Mesodermal cell (in vitro differentiated cells): ENCODE results near the gene APOL4.
"Not testable (repeated sequence)": the region's sequence is repeated elsewhere in the genome, so short reads cannot be mapped to it uniquely, and the experiment has no call there.

Experiments
- H3K27ac ChIP-seq: 2 replicates; pipeline ENCODE4 v1.7.0; 2013; ENCODE audit warnings: mild to moderate bottlenecking, low read depth, low read length, moderate library complexity; ENCODE audit not compliant: severe bottlenecking
- H3K36me3 ChIP-seq: 2 replicates; pipeline ENCODE4 v1.7.1; 2013; ENCODE audit warnings: mild to moderate bottlenecking, low read length, moderate library complexity; ENCODE audit not compliant: control insufficient read depth, insufficient read depth
- H3K4me1 ChIP-seq: one replicate; pipeline ENCODE4 v1.7.1; 2013; ENCODE audit warnings: mild to moderate bottlenecking, low read length; ENCODE audit not compliant: insufficient read depth, control insufficient read depth, poor library complexity, severe bottlenecking
- H3K4me3 ChIP-seq: 2 replicates; pipeline ENCODE4 v1.7.0; 2013; ENCODE audit warnings: low read length, control low read depth, mild to moderate bottlenecking; ENCODE audit not compliant: insufficient read depth, poor library complexity, severe bottlenecking; ENCODE audit errors: extremely low read depth
- H3K9me3 ChIP-seq: 2 replicates; pipeline ENCODE4 v1.7.1; 2013; ENCODE audit warnings: mild to moderate bottlenecking, low read length, moderate library complexity; ENCODE audit not compliant: control insufficient read depth
- WGBS, 2 experiments: methylation state at CpG; one replicate each; pipeline ENCODE4 v1.1.5; 2013; ENCODE audit warnings: missing lambda C conversion rate in 2 of 2; ENCODE audit not compliant: insufficient coverage in 2 of 2; 5-methylcytosine and 5-hydroxymethylcytosine counted together

Gene APOL4

GRCh38 chr22:36238373-36239149 is 37.0 kb upstream of the APOL4 start:
- Histone ChIP-seq H3K27ac (peak overlapping the region; percentile 29), H3K4me1 (peaks cover 9% of the 10 kb centered on the region), H3K9me3 (no peaks in the 10 kb centered on the region), H3K36me3 (no peaks in the 10 kb centered on the region), H3K4me3 (peak overlapping the region; percentile 28)
- 81 to 95% methylated on average over 4 to 5 of the region's 5 CpGs for WGBS, 2 experiments

GRCh38 chr22:36237462-36238372 is 36.1 kb upstream of the APOL4 start:
- Histone ChIP-seq H3K36me3 (no peaks in the 10 kb centered on the region), H3K27ac (no peak overlapping the region), H3K4me3 (no peak overlapping the region), H3K9me3 (no peaks in the 10 kb centered on the region), H3K4me1 (peaks cover 9% of the 10 kb centered on the region)
- 93 to 96% methylated on average over 9 to 11 of the region's 12 CpGs for WGBS, 2 experiments

GRCh38 chr22:36236388-36237319 is 35.0 kb upstream of the APOL4 start:
- Histone ChIP-seq H3K27ac (no peak overlapping the region), H3K36me3 (no peaks in the 10 kb centered on the region), H3K4me3 (no peak overlapping the region), H3K9me3 (no peaks in the 10 kb centered on the region), H3K4me1 (peaks cover 9% of the 10 kb centered on the region)
- 89 to 95% methylated on average over 10 to 11 of the region's 14 CpGs for WGBS, 2 experiments

- no peaks in the 10 kb centered on the region for H3K9me3 ChIP-seq
- 88 to 100% methylated on average over 2 to 3 of the region's 3 CpGs for WGBS, 2 experiments
- peaks cover 9% of the 10 kb centered on the region for H3K4me1 ChIP-seq
- no peak overlapping the region for H3K4me3 ChIP-seq
- no peak overlapping the region for H3K27ac ChIP-seq
- no peaks in the 10 kb centered on the region for H3K36me3 ChIP-seq
Measured at GRCh38 chr22:36235585-36235984, 34.0 kb upstream of the APOL4 start.

- Histone ChIP-seq H3K36me3 (no peaks in the 10 kb centered on the region), H3K4me3 (no peak overlapping the region), H3K27ac (no peak overlapping the region), H3K9me3 (no peaks in the 10 kb centered on the region), H3K4me1 (peaks cover 8% of the 10 kb centered on the region)
- 90 to 97% methylated on average over 2 of the region's 2 CpGs for WGBS, 2 experiments
Measured at GRCh38 chr22:36234919-36235318, 33.3 kb upstream of the APOL4 start.

- WGBS, 2 experiments, result no CpG with 5 or more reads among the region's 2 CpGs
- H3K36me3 ChIP-seq, result no peaks in the 10 kb centered on the region
- H3K9me3 ChIP-seq, result no peaks in the 10 kb centered on the region
- no peak overlapping the region for H3K4me3 ChIP-seq
- peaks cover 5% of the 10 kb centered on the region for H3K4me1 ChIP-seq
- no peak overlapping the region for H3K27ac ChIP-seq
Measured at GRCh38 chr22:36234213-36234612, 32.6 kb upstream of the APOL4 start.

GRCh38 chr22:36233796-36234195 is 32.2 kb upstream of the APOL4 start:
- Histone ChIP-seq H3K4me3 (no peak overlapping the region), H3K27ac (no peak overlapping the region), H3K36me3 (no peaks in the 10 kb centered on the region), H3K9me3 (no peaks in the 10 kb centered on the region), H3K4me1 (peaks cover under 1% of the 10 kb centered on the region)
- 80 to 90% methylated on average over 3 to 4 of the region's 7 CpGs for WGBS, 2 experiments

GRCh38 chr22:36232715-36233401 is 31.2 kb upstream of the APOL4 start:
- no peak overlapping the region for H3K27ac ChIP-seq
- no peaks in the 10 kb centered on the region for H3K4me1 ChIP-seq
- WGBS, 2 experiments, result 91 to 94% methylated on average over 11 of the region's 13 CpGs
- no peaks in the 10 kb centered on the region for H3K9me3 ChIP-seq
- H3K4me3 ChIP-seq, result no peak overlapping the region
- no peaks in the 10 kb centered on the region for H3K36me3 ChIP-seq

- H3K9me3 ChIP-seq, H3K36me3 ChIP-seq, H3K4me3 ChIP-seq, H3K4me1 ChIP-seq, H3K27ac ChIP-seq: not testable (repeated sequence)
- WGBS, 2 experiments, result 72 to 80% methylated on average over 4 of the region's 5 CpGs
Measured at GRCh38 chr22:36231051-36231450, 29.4 kb upstream of the APOL4 start.

- 33 to 40% methylated on average over 1 of the region's 3 CpGs for WGBS, 2 experiments
- not testable (repeated sequence) for H3K4me1 ChIP-seq, H3K4me3 ChIP-seq, H3K27ac ChIP-seq, H3K36me3 ChIP-seq, H3K9me3 ChIP-seq
Measured at GRCh38 chr22:36229649-36230048, 28.0 kb upstream of the APOL4 start.
